ENCODE results near the gene TP53INP2. TPM values are rescaled to one million over a fixed set of nuclear protein-coding genes. Genes with fewer than 3 reads are reported as not detected.

Gene TP53INP2
- total RNA-seq, 1 experiment from 2014 or later = 29.7 TPM

DNA sequence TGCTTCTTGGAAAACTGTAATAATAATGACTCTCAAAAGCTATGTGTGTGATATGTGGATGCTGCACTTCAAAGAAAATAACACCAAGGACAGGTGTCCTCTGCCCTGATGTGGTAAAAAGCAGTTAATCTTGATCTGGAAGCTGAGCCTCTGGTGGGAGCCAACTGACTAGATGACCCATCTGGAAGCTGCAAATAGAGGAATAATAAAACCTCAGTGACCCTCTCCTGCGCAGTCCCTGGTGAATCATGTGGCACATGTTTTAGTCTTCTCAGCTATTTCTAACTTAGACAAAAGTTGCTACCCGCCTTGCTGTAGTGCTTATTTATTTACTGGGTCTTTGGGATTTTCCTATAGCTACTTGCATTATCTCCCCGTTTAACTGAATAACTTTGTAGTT lies 47.3 kb downstream of the TP53INP2 start:
- intact Hi-C loops (cut with micrococcal nuclease; ENCODE audit: unreplicated experiment) = no loop called here
- H3K4me1 Mint-ChIP-seq (ENCODE audit: low read depth, unreplicated experiment) = no peaks in the 10 kb centered on the region
- no peak overlapping the region for H3K4me3 Mint-ChIP-seq (ENCODE audit: unreplicated experiment)
- peaks cover 7% of the 10 kb centered on the region for H3K36me3 ChIP-seq (ENCODE audit: control insufficient read depth, insufficient read depth, low read length)
- TF ChIP-seq, protein P1, sequence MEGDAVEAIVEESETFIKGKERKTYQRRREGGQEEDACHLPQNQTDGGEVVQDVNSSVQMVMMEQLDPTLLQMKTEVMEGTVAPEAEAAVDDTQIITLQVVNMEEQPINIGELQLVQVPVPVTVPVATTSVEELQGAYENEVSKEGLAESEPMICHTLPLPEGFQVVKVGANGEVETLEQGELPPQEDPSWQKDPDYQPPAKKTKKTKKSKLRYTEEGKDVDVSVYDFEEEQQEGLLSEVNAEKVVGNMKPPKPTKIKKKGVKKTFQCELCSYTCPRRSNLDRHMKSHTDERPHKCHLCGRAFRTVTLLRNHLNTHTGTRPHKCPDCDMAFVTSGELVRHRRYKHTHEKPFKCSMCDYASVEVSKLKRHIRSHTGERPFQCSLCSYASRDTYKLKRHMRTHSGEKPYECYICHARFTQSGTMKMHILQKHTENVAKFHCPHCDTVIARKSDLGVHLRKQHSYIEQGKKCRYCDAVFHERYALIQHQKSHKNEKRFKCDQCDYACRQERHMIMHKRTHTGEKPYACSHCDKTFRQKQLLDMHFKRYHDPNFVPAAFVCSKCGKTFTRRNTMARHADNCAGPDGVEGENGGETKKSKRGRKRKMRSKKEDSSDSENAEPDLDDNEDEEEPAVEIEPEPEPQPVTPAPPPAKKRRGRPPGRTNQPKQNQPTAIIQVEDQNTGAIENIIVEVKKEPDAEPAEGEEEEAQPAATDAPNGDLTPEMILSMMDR (IDR thresholded peaks at IDR 0.05; ENCODE audit: insufficient read depth in 1 of 2, low read depth in 1 of 2, low read length in 1 of 2, severe bottlenecking in 1 of 2, unreplicated experiment in 1 of 2) = no peak
- ChIA-PET CTCF (interaction anchor here (1.1 kb wide), 1 partner anchor 18 kb away, joined by 6 read pairs; no protein-coding TSS in a partner anchor), POLR2A (no interaction called here)
- no peaks in the 10 kb centered on the region for H3K27me3 Mint-ChIP-seq (ENCODE audit: insufficient read depth, unreplicated experiment)
- no peaks in the 10 kb centered on the region for H3K27me3 ChIP-seq (replicated peaks; ENCODE audit: control insufficient read depth, insufficient read depth, low read length)
- no TSS peak for BruUV-seq (replicated peaks)
- no peak overlapping the region for H3K4me3 ChIP-seq (ENCODE audit: low read depth, low read length)
- H3K27ac Mint-ChIP-seq (ENCODE audit: unreplicated experiment) = no peak overlapping the region
- H3K36me3 Mint-ChIP-seq (ENCODE audit: insufficient read depth, unreplicated experiment) = peaks cover 83% of the 10 kb centered on the region
- H3K4me1 ChIP-seq = no peaks in the 10 kb centered on the region
- H3K9me3 Mint-ChIP-seq (ENCODE audit: unreplicated experiment) = no peaks in the 10 kb centered on the region
- no peaks in the 10 kb centered on the region for H3K9me3 ChIP-seq
- DNase-seq = no peak

DNA sequence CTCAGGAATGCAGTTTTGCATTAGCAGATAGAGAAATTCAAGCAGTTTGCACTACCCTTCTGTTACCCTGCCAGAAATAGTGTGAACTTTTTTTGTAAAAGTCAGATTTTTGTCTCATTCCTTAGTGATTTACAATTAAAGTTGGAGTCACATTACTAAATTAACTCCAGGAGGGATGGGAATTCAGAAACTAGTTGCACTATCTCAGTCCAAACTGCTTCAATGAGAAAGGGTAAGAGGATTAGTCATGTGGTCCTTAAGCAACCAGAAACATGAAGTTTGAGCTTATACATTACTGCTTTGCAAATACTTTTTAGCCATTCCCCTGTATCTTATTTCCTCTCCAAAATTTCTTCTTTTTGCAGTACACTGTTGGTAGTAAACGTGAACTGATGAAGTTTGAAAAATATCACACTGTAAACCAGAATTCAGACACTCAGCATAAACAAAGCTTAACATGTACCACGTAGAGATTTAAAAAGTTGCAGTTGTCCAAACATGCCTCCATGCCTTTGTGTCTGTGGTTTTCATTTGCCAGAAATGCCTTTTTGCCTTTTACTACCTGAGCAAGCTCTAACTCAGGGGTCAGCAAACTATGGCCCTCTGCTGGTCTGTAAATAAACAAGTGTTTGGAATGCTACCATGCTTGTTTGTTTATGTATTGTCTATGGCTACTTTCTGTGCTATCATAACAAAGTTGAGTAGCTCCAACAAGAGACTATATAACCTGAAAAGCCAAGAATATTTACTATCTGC lies 49.7 kb downstream of the TP53INP2 start:
- Histone ChIP-seq H3K36me3 (ENCODE audit: control insufficient read depth, insufficient read depth, low read length) (peaks cover 13% of the 10 kb centered on the region), H3K4me3 (ENCODE audit: low read depth, low read length) (no peak overlapping the region), H3K9me3 (no peaks in the 10 kb centered on the region), H3K4me1 (no peaks in the 10 kb centered on the region), H3K27me3 (replicated peaks; ENCODE audit: control insufficient read depth, insufficient read depth, low read length) (no peaks in the 10 kb centered on the region)
- intact Hi-C loops (cut with micrococcal nuclease; ENCODE audit: unreplicated experiment) = no loop called here
- no peaks in the 10 kb centered on the region for H3K4me1 Mint-ChIP-seq (ENCODE audit: low read depth, unreplicated experiment)
- H3K9me3 Mint-ChIP-seq (ENCODE audit: unreplicated experiment) = no peaks in the 10 kb centered on the region
- DNase-seq = no peak
- H3K27me3 Mint-ChIP-seq (ENCODE audit: insufficient read depth, unreplicated experiment) = no peaks in the 10 kb centered on the region
- H3K27ac Mint-ChIP-seq (ENCODE audit: unreplicated experiment) = no peak overlapping the region
- TF ChIP-seq, protein P1 (IDR thresholded peaks at IDR 0.05; ENCODE audit: insufficient read depth in 1 of 2, low read depth in 1 of 2, low read length in 1 of 2, severe bottlenecking in 1 of 2, unreplicated experiment in 1 of 2) = no peak
- H3K36me3 Mint-ChIP-seq (ENCODE audit: insufficient read depth, unreplicated experiment) = peaks cover 91% of the 10 kb centered on the region
- ChIA-PET CTCF (interaction anchor here (0.7 kb wide), 2 partner anchors 16 to 78 kb away, joined by 3 read pairs; no protein-coding TSS in a partner anchor), POLR2A (no interaction called here)
- no TSS peak for BruUV-seq (replicated peaks)
- H3K4me3 Mint-ChIP-seq (ENCODE audit: unreplicated experiment) = no peak overlapping the region

DNA sequence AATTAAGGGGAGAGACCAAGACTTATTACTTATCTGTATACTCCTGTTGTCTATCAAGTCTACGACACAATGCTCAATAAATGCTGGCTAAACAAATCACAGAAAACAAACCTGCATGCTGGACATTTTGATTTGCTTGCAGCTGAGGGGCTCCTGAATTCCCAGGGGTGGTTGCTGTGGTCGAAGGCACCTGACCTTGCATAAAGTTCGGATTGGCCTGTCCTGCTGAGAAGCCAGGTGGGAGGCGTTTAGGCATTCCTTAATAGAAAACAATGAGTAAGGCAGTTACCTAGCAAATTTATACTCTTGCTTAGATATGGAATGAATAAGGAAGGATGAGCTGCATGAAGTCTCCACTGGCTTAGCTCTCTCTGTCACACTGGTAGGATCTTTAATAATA lies 50.5 kb downstream of the TP53INP2 start:
- intact Hi-C loops (cut with micrococcal nuclease; ENCODE audit: unreplicated experiment) = no loop called here
- Histone ChIP-seq H3K36me3 (ENCODE audit: control insufficient read depth, insufficient read depth, low read length) (peaks cover 9% of the 10 kb centered on the region), H3K4me3 (ENCODE audit: low read depth, low read length) (no peak overlapping the region), H3K4me1 (no peaks in the 10 kb centered on the region), H3K9me3 (no peaks in the 10 kb centered on the region), H3K27me3 (replicated peaks; ENCODE audit: control insufficient read depth, insufficient read depth, low read length) (no peaks in the 10 kb centered on the region)
- POLR2A ChIA-PET = no interaction called here
- DNase-seq = no peak
- TF ChIP-seq, protein P1 (IDR thresholded peaks at IDR 0.05; ENCODE audit: insufficient read depth in 1 of 2, low read depth in 1 of 2, low read length in 1 of 2, severe bottlenecking in 1 of 2, unreplicated experiment in 1 of 2) = no peak
- Mint-ChIP-seq H3K27ac (ENCODE audit: unreplicated experiment) (no peak overlapping the region), H3K36me3 (ENCODE audit: insufficient read depth, unreplicated experiment) (peaks cover 91% of the 10 kb centered on the region), H3K4me1 (ENCODE audit: low read depth, unreplicated experiment) (no peaks in the 10 kb centered on the region), H3K9me3 (ENCODE audit: unreplicated experiment) (no peaks in the 10 kb centered on the region), H3K27me3 (ENCODE audit: insufficient read depth, unreplicated experiment) (no peaks in the 10 kb centered on the region), H3K4me3 (ENCODE audit: unreplicated experiment) (no peak overlapping the region)
- no TSS peak for BruUV-seq (replicated peaks)
- CTCF ChIA-PET = no interaction called here

Measured in Caco-2 (cell line).